Measurements from ENCODE around the gene DPPA4.

DPPA4 gene

DNA sequence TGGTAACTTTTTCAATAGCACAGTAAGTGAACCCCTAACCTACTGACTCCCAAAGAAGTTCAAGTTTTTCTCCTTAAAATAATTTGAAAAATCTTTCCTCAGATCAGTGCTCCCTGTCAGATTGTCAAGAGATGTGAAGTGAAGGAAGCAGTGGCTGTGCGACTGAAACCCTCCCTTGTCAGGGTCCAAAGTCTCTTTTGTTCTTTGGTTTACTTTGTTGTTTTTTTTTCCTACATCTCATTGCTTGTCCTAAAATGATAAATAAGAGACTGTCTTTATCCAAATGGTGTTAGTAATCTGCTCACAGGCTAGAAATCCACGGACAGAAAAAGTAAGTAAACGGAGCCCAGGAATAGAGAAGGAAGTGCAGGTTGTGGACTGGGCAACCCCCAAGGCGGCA lies 976 bp upstream of the DPPA4 start:
- DNase-seq: no peak

DNA sequence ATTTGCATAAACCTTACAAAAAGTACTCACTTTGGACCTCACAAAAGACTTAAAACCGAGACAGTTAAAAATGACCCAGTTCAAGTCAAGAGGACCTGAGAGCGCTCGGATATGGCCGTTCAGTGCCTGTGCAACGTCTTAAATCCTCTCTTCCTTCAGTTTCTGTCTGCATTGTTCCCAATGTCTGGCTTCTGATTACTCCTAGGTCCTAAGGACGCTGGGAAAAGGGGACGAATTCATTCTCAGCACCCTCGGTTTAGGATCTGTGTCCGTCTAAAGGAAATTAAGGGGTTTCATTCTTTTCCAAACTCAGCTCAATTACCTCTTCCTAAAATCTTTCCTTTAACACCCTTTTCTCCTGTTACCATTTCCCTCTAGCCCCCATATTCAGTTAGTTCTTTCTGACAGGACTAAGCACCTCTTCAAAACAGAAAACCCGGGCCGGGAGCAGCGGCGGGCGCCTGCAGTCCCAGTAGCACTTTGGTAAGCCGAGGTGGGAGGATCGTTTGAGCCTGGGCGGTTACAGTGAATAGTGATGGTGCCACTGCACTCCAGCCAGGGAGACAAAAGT lies 970 bp downstream of the DPPA4 start:
- DNase-seq: peak; percentile 8 to 20

DNA sequence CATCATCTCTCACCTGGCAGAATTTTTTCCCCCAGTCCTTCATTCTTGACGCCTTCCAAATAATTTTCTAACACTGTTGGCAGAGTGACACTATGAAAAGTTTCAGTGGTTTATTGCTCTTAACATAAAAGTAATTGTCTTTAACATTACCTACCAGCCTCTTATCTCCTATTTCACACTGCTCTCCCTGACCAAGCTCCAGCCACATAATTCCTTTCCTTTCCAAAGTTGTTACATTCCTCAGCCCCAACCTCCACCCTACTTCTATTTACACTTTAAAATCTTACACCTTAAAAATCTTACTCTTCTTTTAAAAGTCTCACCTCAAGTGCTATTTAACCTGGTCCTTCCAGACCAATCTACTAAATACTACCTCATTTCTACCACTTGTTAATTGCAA lies 2.8 kb downstream of the DPPA4 start:
- no peak for DNase-seq

DNA sequence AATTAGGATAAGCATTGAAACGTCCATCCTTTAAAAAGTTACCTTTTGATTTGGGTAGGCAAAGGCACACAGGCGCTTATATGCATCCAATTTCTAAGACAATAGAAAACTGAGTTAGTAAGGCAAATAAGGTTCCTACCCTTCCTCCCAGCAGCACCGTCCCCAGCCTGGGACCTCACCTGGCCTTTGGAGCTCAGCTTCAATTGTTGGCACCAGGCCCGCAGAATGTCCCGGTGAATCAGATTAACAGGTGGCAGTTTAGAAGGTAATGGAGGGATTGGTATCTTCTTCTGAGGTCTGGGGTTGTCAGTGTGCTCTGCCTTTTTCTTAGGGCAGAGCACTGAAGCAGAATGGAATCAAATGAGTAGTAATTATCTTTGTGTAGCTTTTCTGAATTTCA lies 5.7 kb downstream of the DPPA4 start:
- DNase-seq: no peak

DNA sequence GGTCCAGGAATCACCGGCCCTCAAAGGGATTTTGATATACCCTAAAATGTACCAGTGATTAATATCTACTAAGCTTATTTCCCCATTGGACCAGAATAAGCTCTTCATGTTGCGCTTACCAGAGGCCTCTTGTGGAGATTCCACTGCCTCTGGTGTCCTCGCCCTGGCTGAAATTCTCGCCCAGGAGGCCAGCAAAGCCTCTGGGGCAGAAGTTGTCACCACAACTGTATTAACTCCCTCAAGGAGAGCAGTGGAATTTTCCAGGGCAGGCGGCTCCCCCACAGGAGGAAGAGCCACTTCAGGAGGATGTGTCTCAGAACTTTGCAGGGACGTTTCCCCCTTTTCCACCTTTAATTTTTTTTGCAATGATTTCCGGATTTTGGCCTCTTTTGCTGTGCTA lies 6.9 kb downstream of the DPPA4 start:
- DNase-seq: no peak

DNA sequence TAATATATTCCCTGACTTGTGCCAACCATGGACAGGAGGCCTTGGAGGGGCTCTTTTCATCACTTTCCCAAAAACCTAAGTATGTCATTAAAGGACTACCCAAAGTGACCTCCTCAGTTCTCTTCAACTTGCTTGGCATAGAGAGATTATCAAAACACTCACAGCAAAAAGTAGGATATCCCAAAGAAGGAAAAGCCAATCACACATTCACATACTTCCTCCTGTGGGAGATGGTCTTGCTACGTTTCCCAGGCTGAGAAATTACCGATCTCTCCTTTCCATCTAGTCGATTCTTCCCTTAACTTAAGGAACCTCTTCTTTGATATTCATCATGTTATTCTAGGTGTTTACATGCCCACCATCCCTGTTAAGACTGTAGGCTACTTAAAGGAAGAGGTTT lies 9.1 kb downstream of the DPPA4 start:
- DNase-seq: no peak

DNA sequence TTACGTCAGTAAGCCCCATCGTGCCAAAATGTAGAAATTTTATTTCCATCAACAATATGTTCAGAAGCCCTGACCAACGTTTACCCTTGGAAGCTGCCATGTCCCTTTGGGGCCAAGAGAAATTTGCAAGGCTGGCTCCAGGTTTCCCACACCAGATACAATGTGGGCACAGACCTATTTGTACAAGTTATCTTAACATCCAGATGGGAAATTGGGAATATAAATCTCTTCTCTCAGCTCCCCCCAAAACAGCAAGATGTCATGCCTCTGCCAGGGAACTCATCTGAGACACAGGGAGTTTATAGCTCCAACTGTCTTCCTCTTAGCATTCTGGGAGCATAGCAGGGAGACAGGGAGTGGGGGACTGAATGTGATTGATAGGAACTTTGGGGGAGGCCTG lies 11.7 kb downstream of the DPPA4 start:
- no peak for DNase-seq

DNA sequence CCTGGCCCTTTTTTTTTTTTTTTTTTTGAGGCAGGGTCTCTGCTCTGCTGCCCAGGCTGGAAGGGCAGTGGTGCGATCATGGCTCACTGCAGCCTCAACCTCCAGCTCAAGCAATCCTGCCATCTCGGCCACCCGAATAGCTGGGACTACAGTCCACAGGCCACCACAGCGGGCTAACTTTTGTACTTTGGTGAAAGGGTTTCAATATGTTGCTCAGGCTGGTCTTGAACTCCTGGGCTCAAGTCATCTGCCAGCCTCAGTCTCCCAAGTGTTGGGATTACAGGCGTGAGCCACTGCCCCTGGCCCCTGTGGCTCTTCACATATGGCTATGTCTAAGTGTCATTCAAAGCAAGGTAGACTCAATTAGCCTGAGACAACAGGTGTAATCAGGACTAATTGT lies 12.2 kb downstream of the DPPA4 start:
- DNase-seq: no peak

DNA sequence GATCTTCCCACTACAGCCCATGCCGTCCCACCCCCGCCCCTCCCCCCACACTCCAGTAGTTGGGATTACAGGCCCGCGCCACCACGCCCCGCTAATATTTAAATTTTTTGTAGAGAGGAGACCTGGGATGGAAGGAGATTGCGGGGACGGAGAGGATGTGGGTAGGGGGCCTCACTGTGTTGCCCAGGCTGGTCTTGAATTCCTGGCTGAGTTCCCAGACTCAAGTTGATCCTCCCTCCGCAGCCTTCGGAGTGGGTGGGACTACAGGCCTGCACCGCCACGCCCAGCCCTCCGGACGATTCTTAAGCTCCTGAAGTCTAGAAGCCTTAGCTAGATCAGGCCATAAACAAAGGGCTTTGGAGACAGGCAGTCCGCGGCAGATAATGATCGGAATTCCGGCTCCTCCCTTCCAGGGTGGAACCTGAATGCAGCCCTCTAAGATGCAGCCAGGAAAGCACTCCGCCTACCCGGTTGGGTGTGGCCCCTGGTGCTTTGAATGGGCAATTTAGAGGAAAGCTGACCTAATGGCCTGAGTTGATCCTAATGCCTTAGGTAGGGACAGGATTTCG lies 21.1 kb downstream of the DPPA4 start, which contains the start of gene DPPA2:
Gene DPPA2, minus strand, starts transcription at position 356 of the 569 bp plus-strand sequence. CDS start 1,975 bp downstream, outside the sequence.
- no peak for DNase-seq

DNA sequence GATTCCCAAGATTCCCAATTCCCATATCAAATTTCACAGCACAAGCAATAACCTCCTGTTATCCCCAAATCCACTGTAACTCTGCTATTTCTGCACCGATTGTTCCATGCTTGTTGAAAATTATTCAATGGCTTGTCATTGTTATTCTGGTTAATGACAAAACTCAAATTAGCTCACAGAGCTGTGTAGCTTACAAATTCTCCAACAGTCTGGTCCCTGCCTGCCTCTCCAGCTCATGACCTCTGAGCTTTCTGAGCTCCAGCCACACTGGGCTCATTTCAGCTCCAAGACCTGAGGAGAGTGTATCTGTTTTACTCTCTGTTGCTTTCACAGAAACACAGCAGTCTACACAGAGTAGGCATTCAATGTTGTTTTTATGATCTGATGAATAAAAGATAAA lies 24.3 kb downstream of the DPPA4 start:
- DNase-seq: no peak

DNA sequence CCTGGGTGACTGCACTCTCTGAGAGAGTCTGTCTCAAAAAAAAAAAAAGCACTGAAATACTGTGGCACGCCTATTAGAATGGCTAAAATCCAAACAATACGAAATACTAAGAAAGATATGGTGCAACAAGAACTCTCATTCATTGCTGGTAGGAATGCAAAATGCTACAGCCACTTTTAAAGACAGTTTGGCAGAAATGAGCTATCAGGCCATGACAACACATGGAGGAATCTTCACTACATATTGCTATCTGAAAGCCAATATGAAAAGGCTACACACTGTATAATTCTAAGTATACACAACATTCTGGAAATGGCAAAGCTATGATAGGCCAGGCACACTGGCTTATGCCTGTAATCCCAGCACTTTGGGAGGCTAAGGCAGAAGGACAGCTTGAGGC lies 39.9 kb downstream of the DPPA4 start:
- no peak for DNase-seq

DNA sequence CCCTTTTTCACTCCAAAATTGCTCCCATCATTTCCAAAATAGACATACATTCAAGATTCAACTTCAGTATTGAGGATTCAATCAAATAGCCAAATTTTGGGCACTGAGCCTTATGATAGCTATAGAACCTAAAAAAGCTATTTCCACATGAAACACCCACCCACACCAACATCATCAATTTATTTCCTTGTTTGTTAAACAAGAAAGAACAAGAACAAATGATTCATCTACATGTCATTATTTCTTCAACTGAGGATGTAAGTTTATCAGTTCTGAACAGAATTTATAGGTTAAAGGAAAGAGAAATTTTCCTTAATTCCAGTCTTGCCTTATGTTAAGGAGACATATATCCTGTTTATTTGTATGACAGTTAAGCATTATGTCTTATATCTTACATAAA lies 53.3 kb downstream of the DPPA4 start:
- no peak for DNase-seq

DNA sequence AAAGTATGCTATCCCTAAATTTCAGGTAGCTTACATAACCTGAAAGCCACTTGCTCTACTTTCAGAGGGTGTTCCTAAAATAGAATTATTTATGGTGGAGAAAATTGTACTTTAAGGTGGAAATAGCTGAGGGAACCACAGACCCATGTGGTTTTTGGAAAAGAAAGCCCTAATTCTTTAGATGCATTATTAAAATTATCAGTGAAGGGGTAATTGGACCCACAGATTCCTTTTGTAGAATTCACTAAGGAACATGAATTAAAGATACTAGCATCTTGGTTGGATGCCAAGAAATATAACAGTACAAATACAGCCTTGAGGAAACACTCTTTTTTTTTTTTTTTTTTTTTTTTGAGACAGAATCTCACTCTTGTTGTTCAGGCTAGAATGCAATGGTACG lies 58.8 kb downstream of the DPPA4 start:
- DNase-seq: no peak

DNA sequence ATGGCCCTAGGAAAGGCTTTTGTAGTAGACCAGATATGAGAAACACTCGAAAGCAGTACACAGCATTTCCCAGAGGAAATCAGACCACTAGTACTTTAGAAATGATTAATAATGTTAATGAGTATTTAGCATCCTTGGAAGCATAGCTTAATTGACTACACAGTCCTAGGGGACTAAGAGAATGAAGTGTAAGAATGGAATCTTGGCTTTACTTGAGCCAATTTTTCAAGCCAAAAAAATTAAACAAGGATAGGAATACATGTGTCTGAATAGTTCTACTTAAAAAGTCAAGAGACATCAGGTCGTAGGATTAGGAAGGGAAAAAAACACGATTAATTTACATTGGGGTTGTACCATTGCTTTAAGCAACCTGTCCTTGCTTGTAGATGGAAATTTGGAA lies 59.2 kb downstream of the DPPA4 start:
- no peak for DNase-seq

Measured in activated CD4-positive, alpha-beta T cell treated with anti-CD3 and anti-CD28 coated beads, Interleukin-2, amount 50 U/mL, for 48 hours (primary cell).